ENCODE measurements around the gene OSBPL10.

DNA sequence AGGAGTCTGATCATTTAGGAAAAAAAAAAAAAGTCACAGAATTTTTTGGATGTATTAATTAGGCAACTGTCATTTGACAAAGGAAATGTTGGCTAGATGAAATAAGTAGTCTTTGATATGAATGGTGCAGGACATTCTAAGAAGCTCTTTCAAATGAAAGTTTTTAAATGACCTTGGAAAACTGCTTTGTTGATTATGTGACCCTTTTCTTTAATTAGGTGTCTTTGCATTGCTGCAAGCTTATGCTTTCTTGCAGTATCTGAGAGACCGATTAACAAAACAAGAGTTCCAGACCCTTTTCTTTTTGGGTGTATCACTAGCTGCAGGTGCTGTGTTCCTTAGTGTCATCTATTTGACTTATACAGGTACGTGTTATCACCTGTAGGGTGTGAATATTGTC is 364.4 kb downstream of the OSBPL10 start:
- TF ChIP-seq EZH2 (IDR thresholded peaks at IDR 0.05; ENCODE audit: borderline replicate concordance, low read length) (no peak), CTCF (IDR thresholded peaks at IDR 0.05; ENCODE audit: low read length) (no peak)

Measured in OCI-LY1 (cell line).